ENCODE results near the gene SERPINB6.

GRCh38 chr6:2958331-2958711, 13.0 kb downstream of the SERPINB6 start:
- TF ChIP-seq, protein P1, sequence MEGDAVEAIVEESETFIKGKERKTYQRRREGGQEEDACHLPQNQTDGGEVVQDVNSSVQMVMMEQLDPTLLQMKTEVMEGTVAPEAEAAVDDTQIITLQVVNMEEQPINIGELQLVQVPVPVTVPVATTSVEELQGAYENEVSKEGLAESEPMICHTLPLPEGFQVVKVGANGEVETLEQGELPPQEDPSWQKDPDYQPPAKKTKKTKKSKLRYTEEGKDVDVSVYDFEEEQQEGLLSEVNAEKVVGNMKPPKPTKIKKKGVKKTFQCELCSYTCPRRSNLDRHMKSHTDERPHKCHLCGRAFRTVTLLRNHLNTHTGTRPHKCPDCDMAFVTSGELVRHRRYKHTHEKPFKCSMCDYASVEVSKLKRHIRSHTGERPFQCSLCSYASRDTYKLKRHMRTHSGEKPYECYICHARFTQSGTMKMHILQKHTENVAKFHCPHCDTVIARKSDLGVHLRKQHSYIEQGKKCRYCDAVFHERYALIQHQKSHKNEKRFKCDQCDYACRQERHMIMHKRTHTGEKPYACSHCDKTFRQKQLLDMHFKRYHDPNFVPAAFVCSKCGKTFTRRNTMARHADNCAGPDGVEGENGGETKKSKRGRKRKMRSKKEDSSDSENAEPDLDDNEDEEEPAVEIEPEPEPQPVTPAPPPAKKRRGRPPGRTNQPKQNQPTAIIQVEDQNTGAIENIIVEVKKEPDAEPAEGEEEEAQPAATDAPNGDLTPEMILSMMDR (conservative IDR thresholded peaks at IDR 0.05) = no peak
- TF ChIP-seq EZH2 (IDR thresholded peaks at IDR 0.05; ENCODE audit: low read depth) = no peak
